ENCODE measurements around the gene NRK. TPM values are rescaled to one million over a fixed set of nuclear protein-coding genes. Genes with fewer than 3 reads are reported as not detected.
"Not testable (repeated sequence)": the region's sequence is repeated elsewhere in the genome, so short reads cannot be mapped to it uniquely, and the experiment has no call there.

Gene NRK
- total RNA-seq, 1 donor from 2014 or later: 0.26 TPM

GRCh38 chrX:105999294-105999693 is 177.0 kb downstream of the NRK start:
- Mint-ChIP-seq H3K27me3 (ENCODE audit: low read depth) (no peaks in the 10 kb centered on the region), H3K36me3 (ENCODE audit: low read depth) (no peaks in the 10 kb centered on the region), H3K4me1 (no peaks in the 10 kb centered on the region), H3K9me3 (peaks cover 14% of the 10 kb centered on the region), H3K27ac (ENCODE audit: unreplicated experiment) (no peak overlapping the region), H3K4me3 (no peak overlapping the region)
- no peak for TF ChIP-seq CTCF (conservative IDR thresholded peaks at IDR 0.05)
- no peak for DNase-seq (ENCODE audit: low read depth, low spot score)

GRCh38 chrX:106000203-106000602 is 177.9 kb downstream of the NRK start:
- no peak overlapping the region for H3K4me3 Mint-ChIP-seq

GRCh38 chrX:106000609-106001008 is 178.3 kb downstream of the NRK start:
- not testable (repeated sequence) for H3K27me3 Mint-ChIP-seq (ENCODE audit: low read depth); H3K27ac Mint-ChIP-seq (ENCODE audit: unreplicated experiment); H3K4me3 Mint-ChIP-seq; H3K4me1 Mint-ChIP-seq; DNase-seq (ENCODE audit: low read depth, low spot score); H3K36me3 Mint-ChIP-seq (ENCODE audit: low read depth)
- H3K9me3 Mint-ChIP-seq: peaks cover 11% of the 10 kb centered on the region

More at GRCh38 chrX:106000203-106000602, 177.9 kb downstream of the NRK start:
- no peak for DNase-seq (ENCODE audit: low read depth, low spot score)
- Mint-ChIP-seq H3K27ac (ENCODE audit: unreplicated experiment) (no peak overlapping the region), H3K4me1 (no peaks in the 10 kb centered on the region), H3K9me3 (peaks cover 11% of the 10 kb centered on the region), H3K36me3 (ENCODE audit: low read depth) (no peaks in the 10 kb centered on the region), H3K27me3 (ENCODE audit: low read depth) (no peaks in the 10 kb centered on the region)
- no peak for TF ChIP-seq CTCF (conservative IDR thresholded peaks at IDR 0.05)

GRCh38 chrX:106005684-106006083 is 183.3 kb downstream of the NRK start:
- Mint-ChIP-seq H3K4me1 (no peaks in the 10 kb centered on the region), H3K27ac (ENCODE audit: unreplicated experiment) (no peak overlapping the region), H3K36me3 (ENCODE audit: low read depth) (no peaks in the 10 kb centered on the region), H3K27me3 (ENCODE audit: low read depth) (no peaks in the 10 kb centered on the region), H3K4me3 (no peak overlapping the region), H3K9me3 (peaks cover 12% of the 10 kb centered on the region)
- TF ChIP-seq CTCF (conservative IDR thresholded peaks at IDR 0.05): no peak
- no peak for DNase-seq (ENCODE audit: low read depth, low spot score)

GRCh38 chrX:106007815-106008214 is 185.5 kb downstream of the NRK start:
- H3K27ac Mint-ChIP-seq (ENCODE audit: unreplicated experiment): no peak overlapping the region
- no peak for TF ChIP-seq CTCF (conservative IDR thresholded peaks at IDR 0.05)
- no peaks in the 10 kb centered on the region for H3K4me1 Mint-ChIP-seq
- no peak for DNase-seq (ENCODE audit: low read depth, low spot score)
- no peak overlapping the region for H3K4me3 Mint-ChIP-seq
- H3K9me3 Mint-ChIP-seq: peaks cover 12% of the 10 kb centered on the region
- H3K36me3 Mint-ChIP-seq (ENCODE audit: low read depth): peaks cover 3% of the 10 kb centered on the region
- no peaks in the 10 kb centered on the region for H3K27me3 Mint-ChIP-seq (ENCODE audit: low read depth)

Other genes starting within 250 kb of the NRK start
- gene SERPINA7, start 216.2 kb downstream of the NRK start, total RNA-seq: not detected in 2 replicates